Skeletal muscle satellite cell (primary cell): ENCODE results near the gene RPN2.

Source experiments
- H3K27me3 ChIP-seq: 2 replicates; pipeline ENCODE4 v1.7.0; 2013; ENCODE audit warnings: low read length; ENCODE audit not compliant: control insufficient read depth, insufficient read depth
- H3K36me3 ChIP-seq: 2 replicates; pipeline ENCODE4 v1.7.0; 2013; ENCODE audit warnings: mild to moderate bottlenecking, control low read depth, low read length; ENCODE audit not compliant: insufficient read depth
- H3K4me1 ChIP-seq: 2 replicates; pipeline ENCODE4 v1.7.0; 2013; ENCODE audit warnings: low read length; ENCODE audit not compliant: control insufficient read depth, insufficient read depth
- H3K4me2 ChIP-seq: 2 replicates; pipeline ENCODE4 v1.7.0; 2013; ENCODE audit warnings: mild to moderate bottlenecking, low read length
- H3K4me3 ChIP-seq: 2 replicates; pipeline ENCODE4 v1.7.0; 2013; ENCODE audit warnings: low read length
- H3K9ac ChIP-seq: 2 replicates; pipeline ENCODE4 v1.7.0; 2013; ENCODE audit warnings: mild to moderate bottlenecking, low read depth, low read length, moderate library complexity
- H3K9me3 ChIP-seq: replicated peaks from 2 replicates; pipeline ENCODE4 v1.7.0; 2013; ENCODE audit warnings: mild to moderate bottlenecking, control low read depth, low read length

Gene RPN2

GRCh38 chr20:37155987-37156386 is 23.1 kb upstream of the RPN2 start:
- Histone ChIP-seq H3K9ac (no peak overlapping the region), H3K27me3 (no peaks in the 10 kb centered on the region), H3K4me2 (no peak overlapping the region), H3K9me3 (no peaks in the 10 kb centered on the region), H3K4me1 (no peaks in the 10 kb centered on the region), H3K4me3 (no peak overlapping the region), H3K36me3 (no peaks in the 10 kb centered on the region)

GRCh38 chr20:37158248-37158647 is 20.9 kb upstream of the RPN2 start:
- no peaks in the 10 kb centered on the region for H3K4me1 ChIP-seq
- H3K36me3 ChIP-seq = no peaks in the 10 kb centered on the region
- H3K4me3 ChIP-seq = no peak overlapping the region
- peaks cover 4% of the 10 kb centered on the region for H3K27me3 ChIP-seq
- no peak overlapping the region for H3K9ac ChIP-seq
- H3K4me2 ChIP-seq = no peak overlapping the region
- H3K9me3 ChIP-seq = no peaks in the 10 kb centered on the region

GRCh38 chr20:37160683-37161082 is 18.4 kb upstream of the RPN2 start:
- no peak overlapping the region for H3K9ac ChIP-seq
- H3K27me3 ChIP-seq = peaks cover 4% of the 10 kb centered on the region
- H3K4me3 ChIP-seq = no peak overlapping the region
- H3K4me1 ChIP-seq = no peaks in the 10 kb centered on the region
- H3K4me2 ChIP-seq = no peak overlapping the region
- no peaks in the 10 kb centered on the region for H3K36me3 ChIP-seq
- H3K9me3 ChIP-seq = no peaks in the 10 kb centered on the region

DNA sequence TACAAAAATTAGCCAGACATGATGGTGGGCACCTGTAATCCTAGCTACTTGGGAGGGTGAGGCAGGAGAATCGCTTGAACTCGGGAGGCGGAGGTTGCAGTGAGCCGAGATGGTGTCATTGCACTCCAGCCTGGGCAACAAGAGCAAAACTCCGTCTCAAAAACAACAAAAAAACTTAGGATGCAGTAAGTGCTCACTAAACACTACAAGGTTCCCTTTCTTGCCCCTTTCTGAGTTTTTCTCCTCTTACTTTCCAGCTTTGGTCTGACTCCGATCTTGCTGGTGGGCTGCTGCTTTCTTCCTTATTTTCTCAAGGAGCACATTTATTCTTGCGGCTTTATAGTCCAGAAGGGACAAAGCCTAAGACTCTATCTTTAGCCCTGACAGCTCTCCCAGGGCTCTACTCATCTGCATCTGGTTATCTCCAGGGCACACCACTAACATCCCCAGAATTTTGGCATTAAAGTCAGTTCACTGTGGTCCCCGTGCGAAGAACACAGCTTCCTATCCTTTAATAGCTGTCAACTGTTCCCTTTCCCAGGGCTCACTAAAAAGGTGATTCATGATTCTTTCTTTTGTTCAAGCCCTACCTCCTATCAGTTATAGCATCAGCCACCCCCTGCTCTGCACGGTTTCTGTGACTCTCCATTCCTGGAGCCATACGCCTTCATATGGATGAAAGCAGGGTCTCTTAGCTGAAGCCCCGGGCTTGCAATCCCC is 17.1 kb upstream of the RPN2 start:
- no peaks in the 10 kb centered on the region for H3K36me3 ChIP-seq
- no peak overlapping the region for H3K4me3 ChIP-seq
- H3K4me1 ChIP-seq = no peaks in the 10 kb centered on the region
- H3K4me2 ChIP-seq = no peak overlapping the region
- H3K9me3 ChIP-seq = no peaks in the 10 kb centered on the region
- peaks cover 4% of the 10 kb centered on the region for H3K27me3 ChIP-seq
- H3K9ac ChIP-seq = no peak overlapping the region

DNA sequence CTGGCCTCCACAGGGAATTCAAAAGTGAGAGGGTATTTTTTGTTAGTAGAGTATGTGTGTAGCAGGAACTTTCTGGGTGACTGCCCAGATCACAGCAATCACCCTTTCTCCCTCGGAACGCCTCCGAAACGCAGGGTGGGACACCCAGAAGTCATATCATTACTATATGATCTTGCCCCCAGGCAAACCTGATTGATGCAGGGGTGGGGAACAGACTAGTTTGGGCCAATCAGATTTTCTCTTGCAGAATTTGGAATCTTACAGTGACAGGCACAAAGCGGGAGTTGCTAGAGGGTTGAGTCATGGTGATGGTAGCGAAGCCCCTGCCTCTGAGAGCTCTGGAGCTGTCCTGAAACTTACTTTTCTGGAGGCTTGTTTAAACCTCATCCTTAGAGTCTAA is 16.5 kb upstream of the RPN2 start:
- Histone ChIP-seq H3K9ac (no peak overlapping the region), H3K4me3 (no peak overlapping the region), H3K4me2 (no peak overlapping the region), H3K36me3 (no peaks in the 10 kb centered on the region), H3K27me3 (peaks cover 4% of the 10 kb centered on the region), H3K4me1 (no peaks in the 10 kb centered on the region), H3K9me3 (no peaks in the 10 kb centered on the region)

DNA sequence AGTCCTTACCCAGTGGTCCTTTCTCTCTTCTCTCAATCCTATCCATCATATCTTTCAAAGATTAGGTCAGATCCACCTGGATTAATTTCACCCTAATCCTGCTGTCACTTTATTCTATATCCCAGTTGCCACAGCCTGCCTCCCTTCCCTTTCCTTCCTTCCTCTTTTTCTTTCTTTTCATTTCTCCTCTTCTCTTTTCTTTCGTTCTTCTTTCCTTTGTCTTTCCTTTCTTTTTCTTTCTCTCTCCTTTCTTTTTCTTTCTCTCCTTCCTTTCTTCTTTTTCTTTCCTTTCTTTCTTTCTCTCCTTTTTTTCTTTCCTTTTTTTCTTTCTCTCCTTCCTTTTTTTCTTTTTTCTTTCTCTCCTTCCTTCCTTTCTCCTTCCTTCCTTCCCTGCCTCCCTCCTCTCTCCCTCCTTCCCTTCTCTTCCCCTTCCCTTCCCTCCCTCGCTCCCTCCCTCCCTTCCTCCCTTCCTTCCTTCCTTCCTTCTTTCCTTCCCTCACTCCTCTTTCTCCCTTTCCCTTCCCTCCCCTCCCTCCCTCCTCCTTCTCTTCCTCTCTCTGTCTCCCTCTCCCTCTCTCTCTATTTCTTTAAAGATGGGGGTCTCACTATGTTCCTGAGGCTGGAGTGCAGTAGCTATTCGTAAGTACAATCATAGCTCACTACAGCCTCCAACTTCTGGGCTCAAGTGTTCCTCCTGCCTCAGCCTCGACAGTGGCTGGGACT is 15.1 kb upstream of the RPN2 start:
- no peak overlapping the region for H3K4me3 ChIP-seq
- H3K27me3 ChIP-seq = peaks cover 4% of the 10 kb centered on the region
- no peak overlapping the region for H3K4me2 ChIP-seq
- H3K4me1 ChIP-seq = no peaks in the 10 kb centered on the region
- H3K36me3 ChIP-seq = no peaks in the 10 kb centered on the region
- H3K9ac ChIP-seq = no peak overlapping the region
- H3K9me3 ChIP-seq = no peaks in the 10 kb centered on the region

- H3K27me3 ChIP-seq = peaks cover 4% of the 10 kb centered on the region
- no peak overlapping the region for H3K4me2 ChIP-seq
- H3K9me3 ChIP-seq = no peaks in the 10 kb centered on the region
- H3K36me3 ChIP-seq = no peaks in the 10 kb centered on the region
- no peak overlapping the region for H3K9ac ChIP-seq
- H3K4me3 ChIP-seq = no peak overlapping the region
- H3K4me1 ChIP-seq = no peaks in the 10 kb centered on the region
Measured at GRCh38 chr20:37165031-37165430, 14.1 kb upstream of the RPN2 start.

DNA sequence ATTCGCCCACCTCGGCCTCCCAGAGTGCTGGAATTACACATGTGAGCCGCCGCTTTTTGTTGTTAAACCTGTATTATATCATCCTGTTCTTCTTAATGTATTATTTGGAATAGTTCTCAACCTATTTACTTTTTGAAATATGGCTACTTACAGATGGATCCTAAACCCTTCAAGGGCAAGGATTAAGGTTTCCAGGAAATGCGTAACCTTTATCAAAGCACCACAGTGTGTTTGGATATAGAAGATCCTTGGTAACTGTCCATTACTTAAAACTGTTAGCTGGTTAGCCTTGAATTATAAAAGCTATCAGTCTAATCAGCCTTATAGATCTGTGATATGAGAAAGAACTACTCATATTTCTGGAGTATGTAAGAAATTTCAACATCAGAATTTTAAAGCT is 12.3 kb upstream of the RPN2 start:
- Histone ChIP-seq H3K36me3 (no peaks in the 10 kb centered on the region), H3K4me2 (no peak overlapping the region), H3K27me3 (peaks cover 3% of the 10 kb centered on the region), H3K4me1 (no peaks in the 10 kb centered on the region), H3K9ac (no peak overlapping the region), H3K4me3 (no peak overlapping the region), H3K9me3 (no peaks in the 10 kb centered on the region)

DNA sequence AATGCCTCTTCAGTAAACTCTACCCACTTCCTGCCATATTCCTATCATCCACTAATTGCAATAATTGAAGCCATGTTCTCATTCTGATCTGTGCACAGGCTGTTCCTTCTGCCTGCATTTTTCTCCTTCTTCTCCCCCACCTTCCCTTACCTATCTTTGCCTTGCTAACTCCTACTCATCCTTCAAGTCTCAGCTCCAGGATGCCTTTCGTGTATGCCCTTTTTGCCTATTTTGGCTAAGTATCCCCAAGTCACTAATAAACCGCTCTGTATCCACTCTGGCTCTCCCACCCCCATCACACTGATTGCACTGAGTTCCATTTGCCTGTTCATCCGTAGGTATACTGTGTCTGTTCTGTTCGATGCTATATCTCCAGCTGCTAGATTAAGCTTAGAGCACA is 6.3 kb upstream of the RPN2 start:
- H3K9me3 ChIP-seq = no peaks in the 10 kb centered on the region
- H3K4me3 ChIP-seq = no peak overlapping the region
- H3K9ac ChIP-seq = no peak overlapping the region
- H3K27me3 ChIP-seq = no peaks in the 10 kb centered on the region
- H3K4me1 ChIP-seq = no peaks in the 10 kb centered on the region
- no peak overlapping the region for H3K4me2 ChIP-seq
- H3K36me3 ChIP-seq = no peaks in the 10 kb centered on the region

GRCh38 chr20:37179683-37180524 is 774 bp downstream of the RPN2 start:
- Histone ChIP-seq H3K36me3 (peaks cover 14% of the 10 kb centered on the region), H3K4me3 (peak overlapping the region; percentile 93), H3K9me3 (no peaks in the 10 kb centered on the region), H3K4me1 (peaks cover 11% of the 10 kb centered on the region), H3K27me3 (no peaks in the 10 kb centered on the region), H3K4me2 (peak overlapping the region; percentile 90), H3K9ac (peak overlapping the region; percentile 99)

GRCh38 chr20:37185686-37186085 is 6.6 kb downstream of the RPN2 start:
- Histone ChIP-seq H3K9me3 (no peaks in the 10 kb centered on the region), H3K4me3 (no peak overlapping the region), H3K36me3 (peaks cover 59% of the 10 kb centered on the region), H3K27me3 (no peaks in the 10 kb centered on the region), H3K4me2 (no peak overlapping the region), H3K9ac (no peak overlapping the region), H3K4me1 (peaks cover 1% of the 10 kb centered on the region)
